ENCODE data around the gene CYSTM1. TPM values are rescaled to one million over a fixed set of nuclear protein-coding genes. Genes with fewer than 3 reads are reported as not detected.

The CYSTM1 gene
- total and polyA plus RNA-seq, 3 experiments from 2014 or later: 11.1 to 17.3 (median 13.9) TPM

GRCh38 chr5:140259500-140259899, 84.5 kb downstream of the CYSTM1 start:
- peaks cover 6 to 29% (median 23%) of the 10 kb centered on the region in 3 donors for H3K36me3 Mint-ChIP-seq
- no peak overlapping the region for H3K27ac ChIP-seq (ENCODE audit: low read depth, low read length)
- no peaks in the 10 kb centered on the region for H3K27me3 ChIP-seq (ENCODE audit: insufficient read depth, low read length, poor library complexity, severe bottlenecking)
- H3K9me3 ChIP-seq (ENCODE audit: low read length): no peaks in the 10 kb centered on the region
- peak overlapping the region in 7 of 8 donors; percentile 12 to 87 (median 67) for H3K27ac Mint-ChIP-seq
- DNase-seq: peak in 1 of 5 donors; percentile 27
- H3K9me3 Mint-ChIP-seq: no peaks in the 10 kb centered on the region
- peak overlapping the region in 3 of 7 donors; percentile 4 to 64 (median 8) for H3K4me3 Mint-ChIP-seq
- ChIA-PET POLR2A (no interaction called here), CTCF (no interaction called here)
- H3K36me3 ChIP-seq (ENCODE audit: insufficient read depth, low read length): no peaks in the 10 kb centered on the region
- H3K4me3 ChIP-seq (ENCODE audit: low read length): no peak overlapping the region
- peaks cover 17% of the 10 kb centered on the region for H3K4me1 ChIP-seq (ENCODE audit: insufficient read depth, low read length)
- H3K27me3 Mint-ChIP-seq: no peaks in the 10 kb centered on the region
- peaks cover 40 to 41% (median 41%) of the 10 kb centered on the region in 3 donors for H3K4me1 Mint-ChIP-seq

GRCh38 chr5:140260089-140260656, 85.2 kb downstream of the CYSTM1 start:
- Histone ChIP-seq H3K4me1 (ENCODE audit: insufficient read depth, low read length) (peaks cover 21% of the 10 kb centered on the region), H3K36me3 (ENCODE audit: insufficient read depth, low read length) (no peaks in the 10 kb centered on the region), H3K9me3 (ENCODE audit: low read length) (no peaks in the 10 kb centered on the region), H3K4me3 (ENCODE audit: low read length) (no peak overlapping the region), H3K27ac (ENCODE audit: low read depth, low read length) (no peak overlapping the region), H3K27me3 (ENCODE audit: insufficient read depth, low read length, poor library complexity, severe bottlenecking) (no peaks in the 10 kb centered on the region)
- Mint-ChIP-seq H3K9me3 (no peaks in the 10 kb centered on the region), H3K36me3 (peaks cover 6 to 29% (median 23%) of the 10 kb centered on the region in 3 donors), H3K27ac (peak overlapping the region in 3 of 8 donors; percentile 14 to 87 (median 40)), H3K27me3 (no peaks in the 10 kb centered on the region), H3K4me1 (peaks cover 41 to 43% (median 41%) of the 10 kb centered on the region in 3 donors), H3K4me3 (no peak overlapping the region)
- DNase-seq: no peak
- ChIA-PET POLR2A (no interaction called here), CTCF (no interaction called here)

- Mint-ChIP-seq H3K27ac (peak overlapping the region in 7 of 8 donors; percentile 5 to 82 (median 68)), H3K9me3 (no peaks in the 10 kb centered on the region), H3K27me3 (no peaks in the 10 kb centered on the region), H3K4me1 (peaks cover 50 to 56% (median 54%) of the 10 kb centered on the region in 3 donors), H3K4me3 (no peak overlapping the region), H3K36me3 (peaks cover 6 to 29% (median 23%) of the 10 kb centered on the region in 3 donors)
- Histone ChIP-seq H3K9me3 (ENCODE audit: low read length) (no peaks in the 10 kb centered on the region), H3K27me3 (ENCODE audit: insufficient read depth, low read length, poor library complexity, severe bottlenecking) (no peaks in the 10 kb centered on the region), H3K4me1 (ENCODE audit: insufficient read depth, low read length) (peaks cover 32% of the 10 kb centered on the region), H3K27ac (ENCODE audit: low read depth, low read length) (no peak overlapping the region), H3K4me3 (ENCODE audit: low read length) (no peak overlapping the region), H3K36me3 (ENCODE audit: insufficient read depth, low read length) (no peaks in the 10 kb centered on the region)
- ChIA-PET CTCF (no interaction called here), POLR2A (interaction anchor here (0.6 to 0.9 kb wide), 2 partner anchors 41 to 97 kb away, joined by 3 read pairs; no protein-coding TSS in a partner anchor)
- DNase-seq: no peak
Observed at GRCh38 chr5:140261403-140262171, 86.6 kb downstream of the CYSTM1 start.

- peaks cover 38% of the 10 kb centered on the region for H3K4me1 ChIP-seq (ENCODE audit: insufficient read depth, low read length)
- H3K36me3 Mint-ChIP-seq: peaks cover 4 to 29% (median 22%) of the 10 kb centered on the region in 3 donors
- no peaks in the 10 kb centered on the region for H3K27me3 Mint-ChIP-seq
- no peak overlapping the region for H3K4me3 ChIP-seq (ENCODE audit: low read length)
- no peaks in the 10 kb centered on the region for H3K9me3 ChIP-seq (ENCODE audit: low read length)
- ChIA-PET POLR2A (interaction anchor here (0.9 kb wide), 1 partner anchor 40 kb away, joined by 3 read pairs; no protein-coding TSS in a partner anchor), CTCF (no interaction called here)
- no peak overlapping the region for H3K27ac ChIP-seq (ENCODE audit: low read depth, low read length)
- DNase-seq: no peak
- no peaks in the 10 kb centered on the region for H3K36me3 ChIP-seq (ENCODE audit: insufficient read depth, low read length)
- peaks cover 51 to 58% (median 56%) of the 10 kb centered on the region in 3 donors for H3K4me1 Mint-ChIP-seq
- H3K27ac Mint-ChIP-seq: peak overlapping the region in 4 of 8 donors; percentile 14 to 79 (median 55)
- H3K9me3 Mint-ChIP-seq: no peaks in the 10 kb centered on the region
- no peaks in the 10 kb centered on the region for H3K27me3 ChIP-seq (ENCODE audit: insufficient read depth, low read length, poor library complexity, severe bottlenecking)
- H3K4me3 Mint-ChIP-seq: no peak overlapping the region
Observed at GRCh38 chr5:140262221-140262620, 87.2 kb downstream of the CYSTM1 start.

- no peak for DNase-seq
- H3K36me3 ChIP-seq (ENCODE audit: insufficient read depth, low read length): no peaks in the 10 kb centered on the region
- no peaks in the 10 kb centered on the region for H3K9me3 ChIP-seq (ENCODE audit: low read length)
- H3K4me1 Mint-ChIP-seq: peaks cover 51 to 58% (median 56%) of the 10 kb centered on the region in 3 donors
- POLR2A ChIA-PET: interaction anchor here (0.9 kb wide), 1 partner anchor 39 kb away, joined by 3 read pairs; no protein-coding TSS in a partner anchor
- no peak overlapping the region for H3K4me3 ChIP-seq (ENCODE audit: low read length)
- H3K27me3 ChIP-seq (ENCODE audit: insufficient read depth, low read length, poor library complexity, severe bottlenecking): no peaks in the 10 kb centered on the region
- no peaks in the 10 kb centered on the region for H3K9me3 Mint-ChIP-seq
- H3K27ac Mint-ChIP-seq: peak overlapping the region in 1 of 8 donors; percentile 65
- CTCF ChIA-PET: no interaction called here
- no peak overlapping the region for H3K27ac ChIP-seq (ENCODE audit: low read depth, low read length)
- H3K4me1 ChIP-seq (ENCODE audit: insufficient read depth, low read length): peaks cover 44% of the 10 kb centered on the region
- H3K27me3 Mint-ChIP-seq: no peaks in the 10 kb centered on the region
- peaks cover 0 to 26% (median 16%) of the 10 kb centered on the region in 3 donors for H3K36me3 Mint-ChIP-seq
- no peak overlapping the region for H3K4me3 Mint-ChIP-seq
Observed at GRCh38 chr5:140262839-140263238, 87.9 kb downstream of the CYSTM1 start.

GRCh38 chr5:140265845-140266244, 90.9 kb downstream of the CYSTM1 start:
- H3K9me3 ChIP-seq (ENCODE audit: low read length): no peaks in the 10 kb centered on the region
- Mint-ChIP-seq H3K9me3 (no peaks in the 10 kb centered on the region), H3K36me3 (peaks cover 0 to 14% (median 5%) of the 10 kb centered on the region in 3 donors), H3K4me3 (no peak overlapping the region), H3K27me3 (no peaks in the 10 kb centered on the region), H3K27ac (peak overlapping the region in 2 of 8 donors; percentile 44 to 92), H3K4me1 (peaks cover 28 to 39% (median 37%) of the 10 kb centered on the region in 3 donors)
- no peak for DNase-seq
- ChIA-PET POLR2A (no interaction called here), CTCF (no interaction called here)
- no peak overlapping the region for H3K27ac ChIP-seq (ENCODE audit: low read depth, low read length)
- peaks cover 28% of the 10 kb centered on the region for H3K4me1 ChIP-seq (ENCODE audit: insufficient read depth, low read length)
- H3K36me3 ChIP-seq (ENCODE audit: insufficient read depth, low read length): no peaks in the 10 kb centered on the region
- no peaks in the 10 kb centered on the region for H3K27me3 ChIP-seq (ENCODE audit: insufficient read depth, low read length, poor library complexity, severe bottlenecking)
- no peak overlapping the region for H3K4me3 ChIP-seq (ENCODE audit: low read length)

GRCh38 chr5:140266471-140267200, 91.6 kb downstream of the CYSTM1 start:
- DNase-seq: peak in 1 of 5 donors; percentile 15
- Mint-ChIP-seq H3K36me3 (peaks cover 0 to 17% (median 7%) of the 10 kb centered on the region in 3 donors), H3K27ac (peak overlapping the region in 2 of 8 donors; percentile 35 to 67), H3K4me3 (no peak overlapping the region), H3K4me1 (peaks cover 23 to 35% (median 32%) of the 10 kb centered on the region in 3 donors), H3K27me3 (no peaks in the 10 kb centered on the region), H3K9me3 (no peaks in the 10 kb centered on the region)
- ChIA-PET CTCF (no interaction called here), POLR2A (no interaction called here)
- Histone ChIP-seq H3K27ac (ENCODE audit: low read depth, low read length) (no peak overlapping the region), H3K9me3 (ENCODE audit: low read length) (no peaks in the 10 kb centered on the region), H3K27me3 (ENCODE audit: insufficient read depth, low read length, poor library complexity, severe bottlenecking) (no peaks in the 10 kb centered on the region), H3K4me3 (ENCODE audit: low read length) (no peak overlapping the region), H3K4me1 (ENCODE audit: insufficient read depth, low read length) (peaks cover 28% of the 10 kb centered on the region), H3K36me3 (ENCODE audit: insufficient read depth, low read length) (no peaks in the 10 kb centered on the region)

All from CD8-positive, alpha-beta memory T cell (primary cell).